NCI-H2171 treated with DMSO at 0.1 percent for 48 hours (cell line): ENCODE measurements around the gene RAP2A.

ENCODE experiments used
- DNase-seq: peaks from one replicate; lab custom pipeline; 2025; lab: John Stamatoyannopoulos, UW

RAP2A gene

DNA sequence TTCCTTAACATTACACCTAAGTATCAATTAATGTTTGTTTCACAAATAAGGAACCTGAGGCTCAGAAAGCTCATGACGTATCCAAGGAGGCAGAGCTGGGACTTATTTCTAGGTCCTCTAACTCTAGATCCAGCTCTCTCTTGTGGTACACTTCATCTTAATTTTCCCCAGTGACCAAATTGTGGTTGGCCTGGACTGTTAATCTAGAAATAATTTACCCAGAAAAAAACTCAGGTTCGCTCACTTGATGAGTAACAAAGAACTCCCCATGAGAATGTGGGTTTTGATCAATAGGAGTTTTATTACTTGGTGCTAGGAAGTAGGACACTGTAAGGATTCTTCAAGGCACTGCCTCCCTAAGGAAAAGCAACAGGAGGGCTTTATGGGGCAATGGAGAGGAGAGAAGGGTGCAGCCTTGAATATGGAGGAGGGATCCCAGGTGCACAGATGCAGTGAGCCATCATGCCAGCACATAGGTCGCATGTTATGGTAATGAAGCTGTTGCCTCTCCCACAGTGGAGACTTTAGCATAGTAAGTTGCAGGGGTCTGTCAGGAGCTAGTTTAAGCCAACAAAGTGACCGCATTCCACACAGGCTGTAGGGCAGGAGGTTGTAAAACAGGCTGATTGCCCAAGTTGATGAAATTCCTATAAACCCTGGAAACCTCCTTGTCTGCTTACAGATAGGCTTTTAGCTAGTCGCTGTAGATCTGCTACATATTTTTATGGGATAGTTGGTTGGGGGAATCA is 14.7 kb downstream of the RAP2A start:
- DNase-seq, result no peak

DNA sequence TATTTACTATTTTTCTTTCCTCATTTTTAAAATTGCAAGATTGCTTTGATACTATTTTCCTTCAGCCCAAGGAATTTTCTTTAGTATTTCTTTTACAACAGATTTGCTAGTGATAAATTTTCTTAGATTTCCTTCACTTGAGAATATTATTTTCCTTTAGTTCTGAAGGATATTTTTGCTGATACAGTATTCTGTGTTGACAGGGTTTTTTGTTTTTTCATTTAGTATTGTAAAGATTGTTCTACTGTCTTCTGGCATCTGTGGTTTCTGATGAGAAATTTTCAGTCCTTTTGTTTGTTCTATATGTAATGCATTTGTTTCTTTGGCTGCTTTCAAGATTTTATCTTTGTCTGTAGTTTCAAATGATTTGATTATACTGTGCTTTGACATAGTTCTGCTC is 20.7 kb downstream of the RAP2A start:
- DNase-seq, result no peak

DNA sequence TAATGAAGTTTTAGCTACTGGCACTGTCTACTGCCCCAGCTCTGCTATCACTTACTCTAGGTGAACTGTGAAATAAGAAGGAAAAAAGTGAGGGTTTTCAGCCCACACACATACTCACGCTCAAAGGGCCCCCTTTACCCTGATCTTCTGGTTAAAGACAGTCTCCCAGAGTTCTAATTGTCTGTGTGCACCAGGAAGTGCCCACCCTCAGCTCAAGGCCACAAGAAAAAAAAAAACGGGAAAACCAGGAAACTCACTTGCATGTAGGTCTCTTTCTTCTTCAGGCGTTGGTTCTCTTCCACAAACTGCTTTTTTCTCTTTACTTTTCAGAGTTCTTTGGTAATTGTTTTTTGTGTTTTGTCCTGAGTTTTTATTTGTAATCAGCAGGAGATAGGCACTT is 22.1 kb downstream of the RAP2A start:
- no peak for DNase-seq

DNA sequence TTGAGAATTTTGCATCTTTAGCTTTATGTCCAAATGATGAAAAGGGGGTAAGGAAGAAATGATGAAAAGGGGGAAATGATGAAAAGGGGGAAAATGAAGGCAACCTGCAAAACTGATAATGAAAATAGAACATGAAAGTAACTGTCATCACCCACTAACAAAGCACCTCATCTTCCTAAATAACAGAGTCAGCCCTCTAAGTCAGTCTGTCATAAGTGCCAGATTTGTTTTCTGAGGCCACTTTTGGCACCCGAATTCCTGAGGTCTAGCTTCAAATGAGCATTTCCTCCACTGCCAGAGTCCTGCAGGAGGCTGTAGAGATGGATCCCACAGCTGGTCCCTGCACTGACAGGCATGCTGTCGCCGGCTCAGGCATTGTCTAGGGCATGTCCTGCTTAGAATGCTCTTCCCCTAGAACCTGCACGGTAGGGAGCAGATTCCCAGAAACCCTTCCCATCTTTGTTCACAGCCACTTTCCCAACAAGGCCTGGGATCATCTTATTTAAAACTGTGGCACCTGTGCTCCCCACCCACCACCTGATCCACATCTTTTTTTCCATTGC is 25.3 kb downstream of the RAP2A start:
- no peak for DNase-seq

DNA sequence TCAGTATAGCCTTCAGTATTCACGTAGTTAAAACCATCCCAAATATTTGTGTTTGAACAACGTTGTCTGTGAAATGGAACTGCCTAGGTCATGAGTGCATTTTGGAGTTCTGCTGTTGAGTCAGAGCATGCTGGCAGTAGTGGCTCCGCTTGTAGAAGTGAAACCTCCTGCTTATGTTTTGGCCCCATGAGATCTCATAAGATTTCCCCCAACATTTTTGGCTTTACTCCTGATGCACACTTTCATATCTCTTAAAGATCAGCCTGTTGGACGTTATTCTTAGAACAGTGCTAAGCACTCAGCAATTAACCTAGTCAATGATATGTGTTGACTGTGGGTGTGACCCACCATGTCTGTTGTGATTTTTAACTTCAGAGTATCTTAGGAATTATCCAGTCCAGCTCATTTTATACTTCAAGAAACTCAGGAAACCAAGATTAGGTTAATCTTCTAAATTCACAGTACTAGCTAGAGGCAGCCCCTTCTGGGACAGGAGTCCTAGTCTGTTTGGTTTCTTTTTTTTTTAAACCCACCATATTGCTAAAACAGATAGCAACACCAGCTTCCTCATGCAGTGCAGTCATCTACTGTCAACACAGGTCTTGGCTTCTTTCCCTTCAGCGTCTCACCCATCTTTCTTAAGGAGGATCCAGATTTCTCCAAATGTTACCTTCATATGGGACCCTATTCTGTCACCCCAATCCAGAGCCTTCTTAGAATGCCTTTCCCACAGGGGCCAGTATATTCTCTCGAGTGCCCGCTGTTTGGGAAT is 26.2 kb downstream of the RAP2A start:
- DNase-seq, result no peak

DNA sequence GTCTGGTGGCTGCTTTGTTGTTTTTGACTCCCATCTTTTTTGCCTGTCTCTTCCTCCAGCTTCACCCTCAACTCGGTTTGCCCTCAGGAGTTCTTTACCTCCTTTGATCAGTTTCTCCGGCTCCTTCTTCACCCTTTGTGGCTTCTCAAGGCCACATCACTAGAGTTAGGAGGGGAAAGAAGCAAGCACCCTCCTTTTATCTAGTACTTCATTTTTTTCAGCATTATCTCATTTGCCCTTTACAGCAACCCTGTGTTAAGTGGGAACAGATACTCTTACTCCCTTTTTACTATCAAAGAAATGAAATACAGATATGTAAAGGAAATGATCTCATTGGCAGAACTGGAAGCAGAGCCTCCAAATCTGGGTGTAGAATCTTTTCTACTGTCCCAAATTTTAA is 26.9 kb downstream of the RAP2A start:
- no peak for DNase-seq

DNA sequence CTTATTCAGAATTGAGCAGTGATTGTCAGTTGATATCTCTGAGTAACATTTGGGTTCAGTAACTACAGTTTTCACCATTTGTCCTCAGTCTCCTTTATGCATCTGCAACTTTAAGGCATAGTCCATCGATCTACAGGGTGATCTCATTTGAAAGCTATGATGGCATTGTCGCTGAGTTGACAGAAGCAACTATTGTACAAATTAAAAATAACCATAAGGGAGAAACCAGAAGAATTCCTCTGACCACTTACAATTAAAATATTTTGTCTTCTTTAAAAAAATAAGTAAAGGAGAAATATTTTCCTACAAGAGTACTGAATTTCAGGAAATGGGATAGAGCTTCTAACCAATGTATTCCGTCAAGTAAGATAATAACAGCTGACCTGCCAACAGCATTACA is 30.6 kb downstream of the RAP2A start:
- no peak for DNase-seq

DNA sequence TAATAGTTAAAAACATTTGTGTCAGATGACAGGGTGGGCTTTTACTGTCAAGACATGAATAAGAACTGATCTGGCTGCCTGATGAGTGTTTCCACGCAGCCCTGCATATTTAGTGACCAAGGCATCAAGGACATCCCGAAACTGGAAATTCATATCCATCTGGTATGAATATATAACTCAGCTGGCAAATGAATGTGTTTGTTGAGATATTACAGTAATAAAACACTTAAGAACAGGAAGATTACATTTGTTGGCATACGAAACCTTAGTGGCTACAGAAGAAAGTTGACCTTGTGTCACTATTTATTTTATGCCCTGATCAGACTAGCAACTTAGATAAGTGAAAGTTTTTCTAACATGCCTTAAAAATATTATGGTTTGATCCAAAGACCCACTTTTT is 32.8 kb downstream of the RAP2A start:
- no peak for DNase-seq

DNA sequence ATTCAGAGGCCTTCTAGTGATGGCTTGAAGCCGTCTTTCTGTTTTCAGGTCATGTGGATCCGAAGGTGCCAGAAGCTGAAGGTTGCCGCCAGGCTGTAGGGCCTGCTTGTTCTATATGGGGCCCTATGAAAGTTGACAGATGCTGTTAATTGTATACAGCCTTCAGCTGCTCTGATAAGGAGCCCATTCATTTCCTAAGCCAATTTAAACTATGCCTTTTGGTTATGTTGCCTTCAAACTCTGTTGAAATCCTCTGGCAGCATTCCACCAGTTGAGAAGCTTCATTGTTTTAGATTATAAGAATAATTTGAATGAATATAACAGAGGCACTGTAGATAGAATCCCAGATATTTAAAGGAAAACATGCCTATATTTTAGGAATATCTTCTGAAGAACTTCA is 34.4 kb downstream of the RAP2A start:
- peak; percentile 4 for DNase-seq

DNA sequence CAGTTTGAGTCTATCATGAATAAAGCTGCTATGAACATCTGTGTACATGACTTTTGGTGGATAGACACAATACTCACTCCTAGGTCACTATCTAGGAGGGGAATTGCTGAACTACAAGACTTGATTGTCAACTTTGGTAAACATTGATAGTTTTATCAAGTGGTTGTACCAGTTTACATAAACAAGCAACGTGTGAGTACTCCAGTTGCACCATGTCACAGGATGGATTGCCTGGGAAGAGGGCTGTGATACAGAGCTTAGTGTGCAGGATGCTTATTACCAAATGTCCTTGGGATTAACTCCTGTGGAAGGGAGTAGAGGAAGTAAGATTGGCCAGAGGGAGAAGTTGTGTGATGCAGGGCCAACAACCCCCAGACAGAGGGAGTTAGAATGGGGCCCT is 37.7 kb downstream of the RAP2A start:
- no peak for DNase-seq

DNA sequence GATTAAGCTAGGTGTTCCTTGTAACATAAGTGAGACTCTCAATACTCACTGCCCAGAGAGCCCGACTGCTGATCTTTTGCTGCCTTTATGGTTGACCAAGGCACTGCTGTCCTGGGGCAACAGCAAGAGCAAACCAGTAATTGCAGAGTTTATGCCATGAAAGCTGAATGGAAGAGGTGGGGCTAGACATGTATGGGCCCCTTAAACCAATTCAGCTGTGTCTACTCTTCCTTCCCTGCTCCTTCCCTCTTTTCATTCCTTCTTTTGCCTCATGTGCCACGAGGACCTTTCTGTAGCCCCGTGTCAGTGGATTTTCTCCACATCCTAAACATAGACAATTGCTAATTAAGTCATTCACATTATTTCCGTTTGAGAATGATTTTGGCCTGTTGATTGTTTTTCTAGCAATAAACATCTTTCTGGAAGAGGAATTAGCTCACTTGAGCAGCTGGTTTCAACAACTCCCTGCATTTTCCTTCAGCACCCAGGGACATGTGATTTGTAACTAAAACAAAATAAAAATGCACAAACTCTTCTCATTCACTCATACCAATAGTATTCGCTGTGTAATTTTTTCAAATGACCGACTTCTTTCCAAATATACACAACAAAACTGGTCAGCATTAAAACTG is 40.5 kb downstream of the RAP2A start:
- DNase-seq, result no peak

DNA sequence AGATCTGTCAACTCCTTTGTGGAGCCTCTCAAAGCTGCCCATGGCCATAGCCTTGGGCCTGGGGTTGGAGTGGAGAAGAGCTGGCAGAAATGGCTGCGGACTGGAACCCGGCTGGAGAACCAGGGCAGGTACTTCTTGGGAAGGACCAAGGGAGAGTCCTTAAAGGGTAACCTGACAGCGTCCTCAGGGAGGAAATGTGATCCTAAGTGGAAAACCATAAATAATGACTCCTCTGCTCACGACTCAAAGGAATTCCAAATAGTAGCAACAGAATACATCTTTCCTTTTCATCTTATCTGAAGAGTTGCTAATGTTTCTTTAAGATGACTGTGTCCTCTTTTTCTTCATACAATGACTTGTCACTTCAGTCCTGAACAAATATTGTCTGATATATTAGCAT is 41.0 kb downstream of the RAP2A start:
- DNase-seq, result no peak

DNA sequence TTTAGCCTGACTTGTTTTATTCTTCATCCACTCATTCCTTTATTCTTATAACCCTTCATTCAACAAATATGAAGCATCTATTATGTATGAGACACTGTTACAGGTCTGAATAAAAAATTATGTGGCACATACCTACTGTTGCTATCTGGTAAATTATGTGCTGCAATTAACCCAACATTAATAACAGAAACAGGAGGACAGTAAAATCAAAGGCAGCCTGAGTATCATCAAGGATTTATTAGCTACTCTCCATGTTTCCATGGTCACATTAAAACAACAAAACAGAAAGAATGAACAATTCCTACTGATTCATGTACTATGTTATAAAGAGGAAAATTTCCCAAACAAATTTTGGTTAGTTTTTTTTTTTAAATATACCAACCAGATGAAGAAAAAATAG is 43.9 kb downstream of the RAP2A start:
- DNase-seq, result no peak

DNA sequence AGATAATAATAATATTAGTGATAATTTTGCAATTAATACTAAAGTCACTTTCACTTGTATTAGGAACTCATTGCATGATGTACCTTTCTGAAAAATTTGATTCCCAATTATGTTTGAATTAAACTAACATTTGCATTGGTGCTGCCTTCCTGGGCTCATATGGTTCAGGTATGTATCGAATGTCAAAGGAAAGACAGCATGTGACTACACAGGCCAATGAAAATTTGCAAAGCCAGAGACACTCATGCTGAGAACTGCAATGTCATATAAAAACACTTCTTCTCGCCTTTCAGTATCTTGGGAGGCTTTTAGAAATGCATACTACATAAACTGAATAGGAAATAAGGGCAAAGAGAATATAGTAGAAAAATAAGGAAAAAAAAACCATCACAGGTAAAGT is 44.3 kb downstream of the RAP2A start:
- DNase-seq, result peak; percentile 78

DNA sequence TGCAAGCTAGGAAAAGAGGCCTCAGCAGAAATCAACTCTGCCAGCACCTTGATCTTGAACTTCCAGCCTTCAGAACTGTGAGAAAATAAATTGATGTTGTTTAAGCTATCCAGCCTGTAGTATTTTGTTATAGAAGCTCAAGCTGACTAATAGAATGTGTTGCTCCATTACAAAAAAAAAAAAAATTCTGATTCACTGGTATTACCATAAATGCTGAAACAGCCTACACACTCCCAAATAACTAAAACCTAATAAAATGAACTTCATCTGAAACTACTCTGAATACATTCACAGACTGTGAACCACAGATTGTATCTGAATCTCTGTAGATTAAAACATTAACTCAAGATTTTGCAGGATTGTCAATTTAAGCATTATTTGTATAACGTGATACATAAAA is 49.5 kb downstream of the RAP2A start:
- DNase-seq, result no peak

DNA sequence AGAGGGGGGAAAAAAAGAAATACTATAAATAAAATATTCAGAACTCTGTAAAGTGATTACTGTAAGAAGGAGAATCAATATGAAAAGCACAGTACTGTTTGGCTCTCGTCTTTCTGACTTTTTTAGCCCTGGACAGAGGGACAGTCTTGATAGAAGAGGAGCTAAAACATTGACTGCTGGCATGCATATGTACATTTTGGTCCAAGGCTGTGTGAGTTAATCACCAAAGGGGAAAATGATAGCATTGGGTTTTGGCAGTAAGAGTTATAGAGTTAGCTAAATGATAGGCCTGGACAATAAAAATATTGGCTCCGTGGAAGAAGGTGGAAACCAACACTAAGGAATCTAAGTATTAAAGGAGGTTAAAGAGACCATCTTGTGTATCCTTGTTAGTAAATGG is 50.3 kb downstream of the RAP2A start:
- no peak for DNase-seq

DNA sequence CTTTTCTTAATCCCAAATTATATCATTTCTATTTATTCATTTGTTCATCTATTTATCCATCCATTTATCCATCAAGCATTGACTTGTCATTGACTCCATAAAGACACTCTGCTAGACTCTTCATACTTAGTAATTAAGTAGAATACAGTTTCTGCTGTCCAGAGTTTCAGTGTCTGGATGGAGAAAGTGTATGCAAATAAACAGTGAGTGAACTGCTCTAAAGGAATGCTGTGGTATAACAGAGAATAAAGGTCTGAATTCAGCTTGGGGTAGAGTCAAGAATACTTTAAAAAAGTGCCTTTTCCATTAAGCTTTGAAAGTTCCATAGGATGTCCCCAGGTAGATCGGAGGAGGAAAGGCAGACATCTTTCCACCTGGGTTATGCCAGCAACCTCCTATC is 51.4 kb downstream of the RAP2A start:
- DNase-seq, result no peak

DNA sequence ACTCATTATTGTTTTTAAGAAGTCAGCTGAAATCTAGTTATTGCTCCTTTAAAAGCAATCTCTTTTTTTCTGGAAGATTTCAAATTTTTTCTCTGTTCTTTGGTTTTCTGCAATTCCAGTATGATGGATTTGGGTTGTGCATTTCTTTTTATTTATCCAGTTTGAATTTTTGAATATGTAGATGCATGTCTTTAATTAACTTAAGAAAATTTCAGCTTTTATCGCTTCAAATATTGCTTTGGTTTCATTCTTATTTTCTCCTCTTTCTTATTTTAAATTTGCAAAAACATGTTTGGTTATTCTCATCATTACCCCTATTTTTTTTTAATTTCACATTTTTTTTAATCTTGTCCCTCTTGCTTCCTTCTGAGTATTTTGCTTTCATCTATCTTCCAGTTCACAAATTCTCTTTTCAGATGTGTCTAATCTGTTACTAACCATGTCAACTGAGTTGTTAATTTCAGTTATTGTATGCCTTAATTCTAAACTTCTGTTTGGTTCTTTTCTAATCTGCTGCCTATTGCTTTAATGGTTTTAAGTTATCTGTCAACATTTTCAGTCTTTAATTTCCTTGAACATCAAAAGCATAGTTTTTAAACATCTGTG is 56.8 kb downstream of the RAP2A start:
- no peak for DNase-seq

DNA sequence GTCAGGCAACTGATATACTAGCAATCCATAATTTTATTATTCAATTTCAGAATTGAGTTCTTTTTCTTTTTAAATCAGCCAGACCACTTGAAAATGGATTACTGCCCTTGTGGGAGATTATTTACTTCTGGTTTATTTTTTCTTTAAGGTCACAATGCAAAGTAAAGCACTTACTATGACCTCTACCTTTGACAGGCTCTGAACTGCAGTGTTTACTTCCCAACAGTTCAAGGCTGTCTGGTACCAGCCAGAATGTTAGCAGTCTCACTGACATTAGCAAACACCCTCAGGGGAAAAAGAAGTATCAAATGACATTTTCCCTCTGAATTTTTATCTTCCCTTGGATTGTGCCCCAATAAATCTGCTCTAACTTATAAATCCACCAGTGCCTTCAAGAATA is 57.5 kb downstream of the RAP2A start:
- DNase-seq, result peak; percentile 54

DNA sequence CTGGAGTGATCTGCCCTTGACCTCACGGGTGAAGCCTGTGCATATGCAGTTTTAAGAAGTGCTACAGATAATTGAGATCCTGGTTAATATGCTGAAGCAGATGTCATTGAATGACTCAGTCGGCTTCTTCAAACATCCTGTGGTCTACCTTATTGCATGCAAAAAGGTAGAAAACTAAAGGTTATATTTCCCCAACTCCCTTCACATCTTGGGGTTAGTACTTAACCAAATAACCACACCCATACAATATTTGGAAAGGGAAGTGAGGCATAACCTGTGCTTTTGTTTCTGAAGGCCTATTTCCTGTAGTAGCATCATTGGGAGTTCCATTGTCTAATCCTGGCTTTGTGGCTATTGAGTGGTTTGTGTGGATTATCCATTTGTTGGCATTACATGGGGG is 58.3 kb downstream of the RAP2A start:
- no peak for DNase-seq

DNA sequence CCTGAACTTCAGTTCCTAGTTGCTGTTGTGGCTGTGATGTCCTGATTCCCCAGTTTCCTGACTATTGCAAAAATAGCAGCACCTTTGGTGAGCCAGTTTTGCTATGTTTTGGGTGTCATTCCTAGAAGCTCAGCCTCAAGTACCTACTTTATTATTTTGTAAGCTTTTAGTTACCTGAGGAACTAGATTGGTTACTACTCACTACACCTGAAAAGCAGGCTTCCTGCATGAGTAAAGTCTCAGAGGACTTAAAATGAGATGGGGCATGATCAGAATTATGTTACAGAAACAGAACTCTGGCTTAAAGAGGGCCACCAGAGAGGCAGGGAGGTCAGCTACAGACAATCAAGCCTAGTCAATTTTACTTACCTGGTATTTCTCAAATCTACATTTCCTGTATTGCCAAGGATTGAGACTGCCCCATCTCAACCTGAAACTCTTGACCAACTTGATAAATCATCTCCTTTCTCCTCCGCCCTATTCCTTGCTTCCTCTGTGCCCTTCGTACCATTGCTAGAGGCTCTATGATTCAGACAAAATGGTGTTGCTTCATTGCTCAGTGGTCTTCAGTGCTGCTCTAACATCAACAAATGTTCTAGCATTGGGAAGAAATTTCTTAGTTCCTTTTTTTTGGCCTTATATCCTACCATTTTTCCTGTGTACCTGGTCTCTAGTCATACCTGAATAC is 58.9 kb downstream of the RAP2A start:
- no peak for DNase-seq

DNA sequence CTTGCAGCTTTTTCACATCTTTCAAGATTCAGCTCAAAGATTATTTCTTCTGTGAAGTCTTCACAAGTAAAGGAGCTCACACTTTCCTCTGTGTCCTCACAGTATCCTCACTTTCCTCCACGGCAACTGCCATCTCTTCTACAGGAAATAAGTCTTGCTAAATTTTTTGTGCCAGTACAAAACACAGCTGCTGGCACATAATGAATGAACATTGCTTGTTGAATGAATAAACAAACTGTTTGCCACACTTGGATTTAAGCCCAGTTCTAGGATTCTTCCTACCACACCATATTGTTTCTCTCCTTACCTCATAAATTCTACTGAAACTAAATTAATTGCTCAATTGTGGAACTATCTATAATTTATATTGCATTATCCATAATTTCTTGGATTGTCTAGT is 59.5 kb downstream of the RAP2A start:
- DNase-seq, result no peak
